GM12873 (cell line): ENCODE measurements around the gene C3AR1.
A peak's percentile ranks its signal among the peaks of the same experiment; 100 is the strongest.

ENCODE experiments used
- CTCF ChIP-seq: IDR thresholded peaks from 2 replicates; pipeline ENCODE4 v1.5.1; 2012; ENCODE audit warnings: low read depth, mild to moderate bottlenecking, moderate library complexity, low read length, control low read depth; ENCODE audit not compliant: insufficient read depth; ENCODE audit errors: missing control alignments

Gene C3AR1

GRCh38 chr12:8065991-8066594, at the start of gene C3AR1:
Gene C3AR1, minus strand, starts transcription at chr12:8066359. Its CDS starts 6,174 bp downstream, at chr12:8060185.
- no peak for TF ChIP-seq CTCF

- TF ChIP-seq CTCF = peak; percentile 89
Observed at GRCh38 chr12:8108808-8109398, 42.7 kb upstream of the C3AR1 start.

- TF ChIP-seq CTCF = no peak
Observed at GRCh38 chr12:8099235-8099634, 33.1 kb upstream of the C3AR1 start.

- TF ChIP-seq CTCF = no peak
Observed at GRCh38 chr12:8096281-8096915, 30.2 kb upstream of the C3AR1 start.

- no peak for TF ChIP-seq CTCF
Observed at GRCh38 chr12:8093291-8093690, 27.1 kb upstream of the C3AR1 start.

GRCh38 chr12:8089716-8090115, 23.6 kb upstream of the C3AR1 start:
- no peak for TF ChIP-seq CTCF

- TF ChIP-seq CTCF = no peak
Observed at GRCh38 chr12:8088574-8088973, 22.4 kb upstream of the C3AR1 start.
